SU-DHL-6 (cell line): Measurements from ENCODE around the gene ISCA1.

ENCODE experiments used
- EZH2phosphoT487 ChIP-seq: fragments of 200-600 bp; sonication (generic), shearing (Covaris generic); conservative IDR thresholded peaks from 2 replicates; pipeline ENCODE4 v1.6.1; 2018; ENCODE audit warnings: mild to moderate bottlenecking, antibody characterized with exemption, low read length, moderate library complexity, mixed read lengths
- TF ChIP-seq, protein P1 (sequence below): fragments of 200-600 bp; sonication (generic); IDR thresholded peaks from one replicate; pipeline ENCODE4 v1.5.1; 2017; ENCODE audit warnings: antibody characterized with exemption, mild to moderate bottlenecking, low read length, moderate library complexity; ENCODE audit not compliant: insufficient read depth, poor library complexity, severe bottlenecking

GRCh38 chr9:86301686-86302085 lies 19.3 kb upstream of the ISCA1 start:
- TF ChIP-seq, protein P1, sequence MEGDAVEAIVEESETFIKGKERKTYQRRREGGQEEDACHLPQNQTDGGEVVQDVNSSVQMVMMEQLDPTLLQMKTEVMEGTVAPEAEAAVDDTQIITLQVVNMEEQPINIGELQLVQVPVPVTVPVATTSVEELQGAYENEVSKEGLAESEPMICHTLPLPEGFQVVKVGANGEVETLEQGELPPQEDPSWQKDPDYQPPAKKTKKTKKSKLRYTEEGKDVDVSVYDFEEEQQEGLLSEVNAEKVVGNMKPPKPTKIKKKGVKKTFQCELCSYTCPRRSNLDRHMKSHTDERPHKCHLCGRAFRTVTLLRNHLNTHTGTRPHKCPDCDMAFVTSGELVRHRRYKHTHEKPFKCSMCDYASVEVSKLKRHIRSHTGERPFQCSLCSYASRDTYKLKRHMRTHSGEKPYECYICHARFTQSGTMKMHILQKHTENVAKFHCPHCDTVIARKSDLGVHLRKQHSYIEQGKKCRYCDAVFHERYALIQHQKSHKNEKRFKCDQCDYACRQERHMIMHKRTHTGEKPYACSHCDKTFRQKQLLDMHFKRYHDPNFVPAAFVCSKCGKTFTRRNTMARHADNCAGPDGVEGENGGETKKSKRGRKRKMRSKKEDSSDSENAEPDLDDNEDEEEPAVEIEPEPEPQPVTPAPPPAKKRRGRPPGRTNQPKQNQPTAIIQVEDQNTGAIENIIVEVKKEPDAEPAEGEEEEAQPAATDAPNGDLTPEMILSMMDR = no peak
- no peak for TF ChIP-seq EZH2phosphoT487
